AG08396 (cell line): ENCODE data around the gene KIF5A.
"Not testable (repeated sequence)": the region's sequence is repeated elsewhere in the genome, so short reads cannot be mapped to it uniquely, and the experiment has no call there.

ENCODE experiments used
- DNase-seq: peaks from one replicate; pipeline ENCODE4 v3.0.0; 2012; ENCODE audit warnings: low spot score, mixed read lengths

KIF5A gene

DNA sequence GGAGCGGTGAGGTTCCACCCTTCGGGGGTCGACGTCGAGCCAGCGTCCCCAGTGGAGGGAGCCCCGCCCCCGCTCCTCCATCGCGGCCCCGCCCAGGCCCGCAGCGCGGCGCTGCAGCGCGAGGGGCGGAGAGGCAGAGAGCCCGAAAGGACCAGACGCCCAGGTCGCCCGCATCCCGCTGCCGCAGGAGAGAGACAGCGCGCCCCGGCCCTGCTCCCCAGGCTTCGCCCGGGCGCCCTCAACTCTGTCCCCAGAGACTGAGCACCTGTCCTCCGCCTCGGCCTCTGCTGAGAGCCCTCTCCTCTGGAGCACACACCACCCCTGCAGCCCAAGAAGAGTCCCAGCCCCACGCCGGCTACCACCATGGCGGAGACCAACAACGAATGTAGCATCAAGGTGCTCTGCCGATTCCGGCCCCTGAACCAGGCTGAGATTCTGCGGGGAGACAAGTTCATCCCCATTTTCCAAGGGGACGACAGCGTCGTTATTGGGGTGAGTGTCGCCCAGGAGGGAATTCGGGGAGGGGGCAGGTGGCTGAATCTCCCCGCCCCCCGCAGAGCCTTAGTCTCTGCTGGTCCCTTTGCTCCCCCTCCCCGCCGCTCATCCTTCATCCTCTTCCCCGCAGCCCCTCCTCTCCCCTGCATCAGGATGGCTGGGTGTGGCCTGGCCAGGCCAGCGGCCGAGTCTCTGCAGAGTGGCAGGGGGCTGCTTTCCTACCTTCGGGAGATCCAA is at the start of gene KIF5A:
TSS of gene KIF5A (plus strand) at position 136 of the 732 bp plus-strand sequence. CDS start at position 364, 228 bp downstream.
- peak; percentile 81 for DNase-seq

DNA sequence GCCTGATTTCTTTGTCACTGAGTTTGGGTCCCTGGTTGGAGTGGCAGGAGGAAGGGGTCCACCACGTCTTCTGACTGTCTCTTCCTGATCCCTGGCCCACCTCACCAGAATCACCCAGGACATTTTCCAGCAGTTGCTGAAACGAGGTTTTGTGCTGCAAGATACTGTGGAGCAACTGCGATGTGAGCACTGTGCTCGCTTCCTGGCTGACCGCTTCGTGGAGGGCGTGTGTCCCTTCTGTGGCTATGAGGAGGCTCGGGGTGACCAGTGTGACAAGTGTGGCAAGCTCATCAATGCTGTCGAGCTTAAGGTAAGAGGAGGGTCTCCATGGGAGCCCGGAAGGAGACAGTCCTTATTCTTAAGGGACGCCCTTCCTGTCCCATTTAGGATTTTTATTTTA is 49.6 kb upstream of the KIF5A start:
- no peak for DNase-seq

- not testable (repeated sequence) for DNase-seq
Measured at GRCh38 chr12:57502311-57502969, 47.4 kb upstream of the KIF5A start.

DNA sequence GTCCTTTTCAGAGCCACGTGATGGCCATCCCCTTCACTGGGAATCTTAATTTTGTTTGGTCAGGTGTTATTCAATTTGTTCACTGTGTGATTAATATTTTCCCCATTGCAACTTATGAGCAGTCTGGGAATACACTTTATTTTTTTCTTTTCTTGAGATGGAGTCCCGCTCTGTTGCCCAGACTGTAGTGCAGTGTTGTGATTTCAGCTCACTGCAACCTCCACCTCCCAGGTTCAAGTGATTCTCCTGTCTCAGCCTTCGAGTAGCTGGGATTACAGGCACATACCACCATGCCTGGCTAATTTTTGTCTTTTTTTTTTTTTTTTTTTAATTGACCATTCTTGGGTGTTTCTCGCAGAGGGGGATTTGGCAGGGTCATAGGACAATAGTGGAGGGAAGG is 43.3 kb upstream of the KIF5A start:
- DNase-seq: not testable (repeated sequence)

DNA sequence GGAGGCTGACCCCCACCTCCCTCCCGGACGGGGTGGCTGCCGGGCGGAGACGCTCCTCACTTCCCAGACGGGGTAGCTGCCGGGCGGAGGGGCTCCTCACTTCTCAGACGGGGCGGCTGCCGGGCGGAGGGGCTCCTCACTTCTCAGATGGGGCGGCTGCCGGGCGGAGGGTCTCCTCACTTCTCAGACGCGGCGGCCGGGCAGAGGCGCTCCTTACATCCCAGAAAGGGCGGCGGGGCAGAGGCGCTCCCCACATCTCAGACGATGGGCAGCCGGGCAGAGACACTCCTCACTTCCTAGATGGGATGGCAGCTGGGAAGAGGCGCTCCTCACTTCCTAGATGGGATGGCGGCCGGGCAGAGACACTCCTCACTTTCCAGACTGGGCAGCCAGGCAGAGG is 42.0 kb upstream of the KIF5A start:
- DNase-seq: not testable (repeated sequence)

- no peak for DNase-seq
Measured at GRCh38 chr12:57511161-57511560, 38.7 kb upstream of the KIF5A start.

- DNase-seq: no peak
Measured at GRCh38 chr12:57511588-57512325, 38.1 kb upstream of the KIF5A start.

GRCh38 chr12:57512665-57513064 is 37.2 kb upstream of the KIF5A start:
- no peak for DNase-seq

- DNase-seq: no peak
Measured at GRCh38 chr12:57513266-57513665, 36.6 kb upstream of the KIF5A start.

DNA sequence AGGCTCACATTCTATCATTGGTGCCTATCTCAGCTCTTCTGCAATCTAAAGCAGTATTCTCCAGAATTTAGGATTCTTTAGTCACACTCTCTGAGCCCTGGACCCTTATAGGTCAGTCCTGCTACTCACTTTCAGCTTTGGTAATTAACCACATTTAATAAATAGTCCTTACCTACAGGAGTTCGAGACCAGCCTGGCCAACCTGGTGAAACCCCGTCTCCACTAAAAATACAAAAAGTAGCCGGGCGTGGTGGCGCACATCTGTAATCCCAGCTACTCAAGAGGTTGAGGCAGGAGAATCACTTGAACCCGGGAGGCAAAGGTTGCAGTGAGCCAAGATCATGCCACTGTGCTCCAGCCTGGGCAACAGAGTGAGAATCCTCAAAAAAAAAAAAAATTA is 36.2 kb upstream of the KIF5A start:
- not testable (repeated sequence) for DNase-seq

GRCh38 chr12:57514246-57514645 is 35.6 kb upstream of the KIF5A start:
- DNase-seq: not testable (repeated sequence)

- DNase-seq: no peak
Measured at GRCh38 chr12:57514720-57515407, 35.0 kb upstream of the KIF5A start.

GRCh38 chr12:57515408-57515933 is 34.4 kb upstream of the KIF5A start:
- no peak for DNase-seq

- no peak for DNase-seq
Measured at GRCh38 chr12:57515934-57516541, 33.8 kb upstream of the KIF5A start.

- DNase-seq: no peak
Measured at GRCh38 chr12:57516617-57517153, 33.2 kb upstream of the KIF5A start.

DNA sequence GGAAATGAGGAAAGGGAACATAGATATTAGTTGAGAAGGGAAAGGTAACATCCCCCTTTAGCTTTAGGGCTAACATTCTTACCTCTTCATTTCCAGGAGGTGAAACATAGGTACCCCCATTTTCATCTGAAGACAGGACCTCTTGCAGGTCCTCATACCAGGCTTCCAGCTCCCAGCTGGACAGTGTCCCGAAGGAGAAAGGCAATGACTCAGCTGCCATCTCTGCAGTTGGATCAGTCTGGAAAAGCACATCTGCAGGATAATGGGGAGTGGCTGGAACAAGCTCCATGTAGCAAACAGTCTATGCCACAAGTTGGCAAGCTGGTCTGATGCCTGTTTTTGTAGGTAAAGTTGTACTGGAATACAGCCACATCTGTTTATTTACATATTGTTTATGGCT is 32.7 kb upstream of the KIF5A start:
- peak; percentile 44 for DNase-seq

DNA sequence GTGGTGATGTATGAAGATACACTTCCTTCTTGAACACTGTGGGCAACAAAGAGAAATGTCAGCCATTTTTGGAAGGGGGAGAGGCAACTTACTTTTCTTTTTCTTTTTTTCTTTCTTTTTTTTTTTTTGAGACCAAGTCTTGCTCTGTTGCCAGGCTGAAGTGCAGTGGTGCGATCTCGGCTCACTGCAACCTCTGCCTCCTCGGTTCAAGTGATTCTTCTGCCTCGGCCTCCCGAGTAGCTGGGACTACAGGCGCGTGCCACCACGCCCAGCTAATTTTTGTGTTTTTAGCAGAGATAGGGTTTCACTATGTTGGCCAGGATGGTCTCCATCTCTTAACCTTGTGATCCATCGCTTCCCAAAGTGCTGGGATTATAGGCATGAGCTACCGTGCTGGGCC is 32.1 kb upstream of the KIF5A start:
- not testable (repeated sequence) for DNase-seq

GRCh38 chr12:57518176-57518919 is 31.5 kb upstream of the KIF5A start:
- DNase-seq: no peak

- no peak for DNase-seq
Measured at GRCh38 chr12:57518920-57519795, 30.7 kb upstream of the KIF5A start.

- no peak for DNase-seq
Measured at GRCh38 chr12:57519796-57520052, 30.1 kb upstream of the KIF5A start.
